GM10847 (cell line): ENCODE results near the gene CCL4.
"Not testable (repeated sequence)": the region's sequence is repeated elsewhere in the genome, so short reads cannot be mapped to it uniquely, and the experiment has no call there.

Source experiments
- POLR2A ChIP-seq: IDR thresholded peaks from 2 replicates; pipeline ENCODE4 v1.6.1; 2011; ENCODE audit not compliant: insufficient read length; ENCODE audit errors: extremely low read depth

Gene CCL4

DNA sequence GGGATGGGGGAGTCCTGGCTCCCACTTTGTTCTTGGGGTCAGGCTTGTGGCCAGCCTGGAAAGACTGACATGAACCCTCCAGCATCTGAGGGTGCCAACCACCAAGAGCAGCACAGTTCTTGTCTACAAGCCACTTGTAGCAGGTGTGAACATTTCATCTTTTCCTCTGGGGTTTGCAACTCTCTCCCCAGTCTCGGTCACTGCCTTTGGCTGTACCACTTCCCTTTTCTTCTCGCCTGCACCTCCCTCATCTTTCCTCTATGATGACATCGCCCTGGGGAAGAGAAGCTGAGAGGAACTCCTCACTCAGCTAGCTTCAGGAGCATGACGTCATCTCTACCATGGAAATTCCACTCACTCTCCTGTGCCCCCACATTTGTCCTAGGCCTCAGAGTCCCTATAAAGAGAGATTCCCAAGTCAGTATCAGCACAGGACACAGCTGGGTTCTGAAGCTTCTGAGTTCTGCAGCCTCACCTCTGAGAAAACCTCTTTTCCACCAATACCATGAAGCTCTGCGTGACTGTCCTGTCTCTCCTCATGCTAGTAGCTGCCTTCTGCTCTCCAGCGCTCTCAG, at the start of gene CCL4:
Gene CCL4, plus strand, starts transcription at position 427 of the 575 bp plus-strand sequence. Its CDS starts 79 bp downstream, at position 506.
- TF ChIP-seq POLR2A, result not testable (repeated sequence)

GRCh38 chr17:36055171-36055570, 48.5 kb upstream of the CCL4 start:
- TF ChIP-seq POLR2A, result no peak

DNA sequence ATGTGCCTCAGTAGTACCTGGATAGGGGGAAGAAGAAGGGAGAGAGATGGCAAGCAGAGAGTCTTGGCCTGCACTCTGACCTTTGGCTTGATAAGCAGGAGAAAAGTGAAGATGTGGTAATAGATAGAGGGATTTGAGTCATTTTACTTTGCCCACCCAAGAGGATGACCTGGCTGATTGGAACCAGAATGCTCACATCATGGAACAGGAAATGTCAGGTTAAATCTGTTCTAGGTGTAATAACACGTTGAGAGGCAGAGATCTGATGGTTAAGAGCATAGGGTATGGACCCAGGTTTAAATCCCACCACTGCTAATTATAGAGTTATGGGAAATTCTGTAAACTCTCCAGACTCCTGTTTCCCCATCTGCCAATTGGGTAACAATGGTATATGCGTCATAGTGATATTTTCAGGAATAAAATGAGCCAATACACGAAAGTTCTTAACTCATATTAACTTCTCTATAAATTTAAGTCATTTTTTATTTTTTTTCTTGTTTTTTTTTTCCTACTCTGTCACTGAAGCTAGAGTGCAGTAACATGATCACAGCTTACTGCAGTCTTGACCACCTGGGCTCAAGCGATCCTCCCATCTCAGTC, 47.6 kb upstream of the CCL4 start:
- TF ChIP-seq POLR2A, result no peak

- no peak for TF ChIP-seq POLR2A
Observed at GRCh38 chr17:36057911-36058310, 45.7 kb upstream of the CCL4 start.

GRCh38 chr17:36059406-36059805, 44.2 kb upstream of the CCL4 start:
- no peak for TF ChIP-seq POLR2A

GRCh38 chr17:36060816-36061215, 42.8 kb upstream of the CCL4 start:
- no peak for TF ChIP-seq POLR2A

- no peak for TF ChIP-seq POLR2A
Observed at GRCh38 chr17:36063786-36064541, 39.7 kb upstream of the CCL4 start, which contains the start of gene CCL18. TSS of gene CCL18 (plus strand) at chr17:36064272. CDS start at chr17:36064343, 71 bp downstream.

DNA sequence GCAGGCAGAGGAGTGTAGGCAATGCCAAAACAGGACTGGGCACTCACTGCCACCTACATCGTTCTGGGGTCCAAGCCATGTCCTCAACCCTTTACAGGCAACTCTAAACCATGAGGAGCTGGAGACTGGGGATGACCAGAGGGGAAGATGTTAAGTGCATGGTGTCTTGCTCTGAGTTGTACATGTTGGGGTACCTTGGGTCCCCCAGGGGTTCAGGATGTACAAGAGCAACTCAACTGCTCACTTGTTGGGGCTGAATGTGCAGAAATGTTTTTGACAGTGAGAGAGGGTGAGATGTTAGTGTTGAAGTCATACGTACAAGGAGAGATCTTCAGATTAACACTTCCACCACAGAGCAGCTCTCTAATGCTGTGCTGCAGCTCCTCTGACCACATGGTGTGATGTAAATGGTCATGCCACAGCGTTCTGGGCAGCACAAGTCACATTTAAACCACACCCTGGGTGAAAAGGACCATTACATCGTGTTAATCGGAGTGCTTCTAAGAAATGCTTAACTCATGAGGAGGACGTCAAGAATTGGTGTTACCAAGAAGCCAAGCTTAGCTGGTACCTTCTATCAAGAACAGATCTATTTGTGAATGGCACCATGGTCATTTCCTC, 37.2 kb upstream of the CCL4 start:
- TF ChIP-seq POLR2A, result no peak

- no peak for TF ChIP-seq POLR2A
Observed at GRCh38 chr17:36068524-36068923, 35.1 kb upstream of the CCL4 start.

DNA sequence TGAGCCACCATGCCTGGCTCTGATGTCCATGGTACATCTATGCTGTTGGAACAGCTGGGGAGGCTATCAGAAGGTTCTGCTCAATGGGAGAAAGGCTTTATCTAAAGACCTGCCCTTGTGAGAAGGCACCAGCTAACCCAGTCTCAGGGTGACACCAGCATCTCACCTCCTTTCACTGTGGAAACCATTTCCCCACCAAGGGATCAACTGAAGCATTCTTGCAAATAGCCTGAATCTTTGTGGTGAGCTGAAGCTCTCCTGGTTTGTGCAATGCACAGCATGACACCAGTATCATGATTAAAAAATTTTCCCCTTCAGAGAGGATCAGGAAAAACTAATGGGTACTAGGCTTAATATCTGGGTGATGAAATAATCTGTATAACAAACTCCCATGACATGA, 34.5 kb upstream of the CCL4 start:
- no peak for TF ChIP-seq POLR2A

DNA sequence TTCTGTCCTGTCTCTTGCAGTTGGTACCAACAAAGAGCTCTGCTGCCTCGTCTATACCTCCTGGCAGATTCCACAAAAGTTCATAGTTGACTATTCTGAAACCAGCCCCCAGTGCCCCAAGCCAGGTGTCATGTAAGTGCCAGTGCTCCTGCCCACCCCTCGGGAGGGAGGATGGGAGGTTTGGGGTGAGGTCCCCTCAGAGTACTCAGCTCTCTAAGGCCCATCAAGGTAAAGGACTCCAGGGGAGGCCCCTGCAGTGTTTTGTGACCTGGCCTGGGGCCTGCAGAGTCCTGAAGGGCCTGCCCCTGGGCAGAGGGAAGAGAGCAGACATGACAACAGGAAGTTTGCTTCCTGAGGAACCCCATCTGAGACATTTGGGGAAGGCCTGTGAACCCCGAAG, 33.2 kb upstream of the CCL4 start:
- TF ChIP-seq POLR2A, result no peak

GRCh38 chr17:36071751-36072150, 31.9 kb upstream of the CCL4 start:
- TF ChIP-seq POLR2A, result no peak

- TF ChIP-seq POLR2A, result no peak
Observed at GRCh38 chr17:36072431-36073121, 31.1 kb upstream of the CCL4 start.

- TF ChIP-seq POLR2A, result no peak
Observed at GRCh38 chr17:36074365-36074764, 29.3 kb upstream of the CCL4 start.

- TF ChIP-seq POLR2A, result no peak
Observed at GRCh38 chr17:36085765-36086164, 17.9 kb upstream of the CCL4 start.
